ENCODE results near the gene TCF12.

TCF12 gene

GRCh38 chr15:57273402-57273801 lies 355.0 kb downstream of the TCF12 start:
- H3K4me3 ChIP-seq (ENCODE audit: low read depth, low read length) = no peak overlapping the region
- POLR2A ChIA-PET = no interaction called here
- TF ChIP-seq, protein P1, sequence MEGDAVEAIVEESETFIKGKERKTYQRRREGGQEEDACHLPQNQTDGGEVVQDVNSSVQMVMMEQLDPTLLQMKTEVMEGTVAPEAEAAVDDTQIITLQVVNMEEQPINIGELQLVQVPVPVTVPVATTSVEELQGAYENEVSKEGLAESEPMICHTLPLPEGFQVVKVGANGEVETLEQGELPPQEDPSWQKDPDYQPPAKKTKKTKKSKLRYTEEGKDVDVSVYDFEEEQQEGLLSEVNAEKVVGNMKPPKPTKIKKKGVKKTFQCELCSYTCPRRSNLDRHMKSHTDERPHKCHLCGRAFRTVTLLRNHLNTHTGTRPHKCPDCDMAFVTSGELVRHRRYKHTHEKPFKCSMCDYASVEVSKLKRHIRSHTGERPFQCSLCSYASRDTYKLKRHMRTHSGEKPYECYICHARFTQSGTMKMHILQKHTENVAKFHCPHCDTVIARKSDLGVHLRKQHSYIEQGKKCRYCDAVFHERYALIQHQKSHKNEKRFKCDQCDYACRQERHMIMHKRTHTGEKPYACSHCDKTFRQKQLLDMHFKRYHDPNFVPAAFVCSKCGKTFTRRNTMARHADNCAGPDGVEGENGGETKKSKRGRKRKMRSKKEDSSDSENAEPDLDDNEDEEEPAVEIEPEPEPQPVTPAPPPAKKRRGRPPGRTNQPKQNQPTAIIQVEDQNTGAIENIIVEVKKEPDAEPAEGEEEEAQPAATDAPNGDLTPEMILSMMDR (IDR thresholded peaks at IDR 0.05; ENCODE audit: insufficient read depth, low read length, missing control alignments) = no peak
- no peak for DNase-seq (ENCODE audit: low read depth, low spot score)
- CTCF ChIA-PET = no interaction called here

GRCh38 chr15:57278439-57278838 lies 360.0 kb downstream of the TCF12 start:
- CTCF ChIA-PET = interaction anchor here (0.7 to 4.0 kb wide), 7 partner anchors 9 to 787 kb away, joined by 3 to 21 read pairs (median 4); no protein-coding TSS in a partner anchor
- POLR2A ChIA-PET = no interaction called here
- no peak overlapping the region for H3K4me3 ChIP-seq (ENCODE audit: low read depth, low read length)
- TF ChIP-seq, protein P1 (IDR thresholded peaks at IDR 0.05; ENCODE audit: insufficient read depth, low read length, missing control alignments) = no peak
- no peak for DNase-seq (ENCODE audit: low read depth, low spot score)

DNA sequence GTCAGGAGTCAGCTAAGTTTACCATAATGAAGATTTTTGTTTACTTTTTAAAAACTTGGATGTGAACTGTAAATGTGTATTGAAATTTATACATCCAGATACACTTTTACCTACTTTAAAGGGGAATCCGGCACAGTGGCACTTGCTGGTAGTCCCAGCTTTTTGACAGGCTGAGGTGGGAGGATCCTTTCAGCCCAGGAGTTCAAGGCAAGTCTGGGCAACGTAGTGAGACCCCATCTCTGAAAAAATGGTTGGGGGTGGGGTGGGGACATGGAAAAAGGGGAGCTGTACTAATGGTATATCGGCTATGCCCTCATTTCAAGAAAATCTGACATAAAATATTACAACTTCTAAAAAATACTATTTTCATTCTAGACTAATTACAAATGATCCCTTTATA lies 362.0 kb downstream of the TCF12 start:
- ChIA-PET POLR2A (no interaction called here), CTCF (interaction anchor here (0.6 to 1.6 kb wide), 4 partner anchors 9 to 357 kb away, joined by 3 read pairs; no protein-coding TSS in a partner anchor)
- TF ChIP-seq, protein P1 (IDR thresholded peaks at IDR 0.05; ENCODE audit: insufficient read depth, low read length, missing control alignments) = no peak
- no peak overlapping the region for H3K4me3 ChIP-seq (ENCODE audit: low read depth, low read length)
- no peak for DNase-seq (ENCODE audit: low read depth, low spot score)

DNA sequence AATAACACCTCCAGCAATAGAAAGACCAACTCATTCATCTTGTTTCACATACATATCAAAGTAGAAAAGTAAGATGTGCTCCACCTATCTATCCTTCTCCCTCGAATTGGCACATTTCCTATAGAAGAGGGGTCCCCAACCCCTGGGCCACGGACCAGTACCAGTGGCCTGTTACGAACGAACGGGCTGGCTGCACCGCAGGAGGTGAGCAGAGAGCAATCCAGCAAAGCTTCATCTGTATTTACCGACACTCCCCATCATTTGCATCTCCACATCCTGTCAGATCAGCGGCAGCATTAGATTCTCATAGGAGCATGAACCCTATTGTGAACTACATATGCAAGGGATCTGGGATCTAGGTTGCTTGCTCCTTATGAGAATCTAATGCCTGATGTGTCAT lies 362.9 kb downstream of the TCF12 start:
- no peak overlapping the region for H3K4me3 ChIP-seq (ENCODE audit: low read depth, low read length)
- TF ChIP-seq, protein P1 (IDR thresholded peaks at IDR 0.05; ENCODE audit: insufficient read depth, low read length, missing control alignments) = no peak
- CTCF ChIA-PET = interaction anchor here (1.6 kb wide), 1 partner anchor 25 kb away, joined by 3 read pairs; no protein-coding TSS in a partner anchor
- POLR2A ChIA-PET = no interaction called here
- DNase-seq (ENCODE audit: low read depth, low spot score) = no peak

DNA sequence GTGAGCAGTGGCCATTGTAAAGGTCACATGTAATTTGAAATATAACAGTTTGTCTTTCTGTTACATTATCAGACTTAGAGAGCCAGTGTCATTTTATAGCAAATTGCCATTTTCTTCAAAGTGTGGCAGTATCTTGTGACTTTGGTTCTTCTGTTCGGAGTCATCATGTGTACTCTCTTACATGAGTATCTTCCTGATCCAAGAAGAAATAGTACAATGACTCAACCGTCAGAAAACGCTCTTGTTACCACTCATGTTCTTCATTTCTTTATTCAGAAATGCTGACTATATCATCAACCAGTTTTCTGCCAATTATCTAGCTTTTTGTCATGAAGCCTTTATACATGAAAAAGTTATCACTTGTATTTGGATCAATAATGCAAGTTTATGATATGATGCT lies 364.2 kb downstream of the TCF12 start:
- ChIA-PET POLR2A (no interaction called here), CTCF (no interaction called here)
- DNase-seq (ENCODE audit: low read depth, low spot score) = no peak
- TF ChIP-seq, protein P1 (IDR thresholded peaks at IDR 0.05; ENCODE audit: insufficient read depth, low read length, missing control alignments) = no peak
- H3K4me3 ChIP-seq (ENCODE audit: low read depth, low read length) = no peak overlapping the region

GRCh38 chr15:57283774-57284503 lies 365.5 kb downstream of the TCF12 start:
- POLR2A ChIA-PET = no interaction called here
- CTCF ChIA-PET = interaction anchor here (0.9 to 1.5 kb wide), 3 partner anchors 16 to 138 kb away, joined by 3 to 7 read pairs (median 5); no protein-coding TSS in a partner anchor
- TF ChIP-seq, protein P1 (IDR thresholded peaks at IDR 0.05; ENCODE audit: insufficient read depth, low read length, missing control alignments) = no peak
- H3K4me3 ChIP-seq (ENCODE audit: low read depth, low read length) = no peak overlapping the region
- no peak for DNase-seq (ENCODE audit: low read depth, low spot score)
